Glutamatergic neuron (in vitro differentiated cells): ENCODE measurements around the gene AGBL4. TPM values are rescaled to one million over a fixed set of nuclear protein-coding genes. Genes with fewer than 3 reads are reported as not detected.

Experiments
- DNase-seq: peaks from one replicate; pipeline ENCODE4 v3.0.0; 2022
- H3K27ac Mint-ChIP-seq: one replicate; pipeline ENCODE4 v1.8.0; 2020; ENCODE audit warnings: mild to moderate bottlenecking, mixed read lengths, inconsistent platforms; ENCODE audit not compliant: unreplicated experiment
- H3K27me3 Mint-ChIP-seq: one replicate; pipeline ENCODE4 v1.8.0; 2020; ENCODE audit warnings: mild to moderate bottlenecking, moderate library complexity, mixed read lengths, inconsistent platforms; ENCODE audit not compliant: unreplicated experiment
- H3K36me3 Mint-ChIP-seq: one replicate; pipeline ENCODE4 v1.8.0; 2020; ENCODE audit warnings: mild to moderate bottlenecking, mixed read lengths, inconsistent platforms; ENCODE audit not compliant: unreplicated experiment
- H3K4me1 Mint-ChIP-seq: one replicate; pipeline ENCODE4 v1.8.0; 2020; ENCODE audit warnings: mild to moderate bottlenecking, low read depth, mixed read lengths, inconsistent platforms; ENCODE audit not compliant: unreplicated experiment
- H3K4me3 Mint-ChIP-seq: one replicate; pipeline ENCODE4 v1.8.0; 2020; ENCODE audit warnings: mild to moderate bottlenecking, mixed read lengths, inconsistent platforms; ENCODE audit not compliant: unreplicated experiment
- H3K9me3 Mint-ChIP-seq: one replicate; pipeline ENCODE4 v1.8.0; 2020; ENCODE audit warnings: mild to moderate bottlenecking, moderate library complexity, mixed read lengths, inconsistent platforms; ENCODE audit not compliant: unreplicated experiment
- CTCF ChIP-seq: fragments of 200-600 bp; sonication (generic); IDR thresholded peaks from one replicate; pipeline ENCODE4 v1.5.0; 2021; ENCODE audit not compliant: partially characterized antibody, unreplicated experiment
- total RNA-seq: library from RNA; stranded (reverse); fragmentation: NEBNext Ultra II Directional; extraction: Animal tissue kit (Norgen Biotek cat#: 25700); gene quantifications from one replicate; pipeline ENCODE4 v1.2.1, GENCODE V29; 2021; ENCODE audit not compliant: unreplicated experiment

The AGBL4 gene
- total RNA-seq, 1 donor from 2014 or later = 3.5 TPM

DNA sequence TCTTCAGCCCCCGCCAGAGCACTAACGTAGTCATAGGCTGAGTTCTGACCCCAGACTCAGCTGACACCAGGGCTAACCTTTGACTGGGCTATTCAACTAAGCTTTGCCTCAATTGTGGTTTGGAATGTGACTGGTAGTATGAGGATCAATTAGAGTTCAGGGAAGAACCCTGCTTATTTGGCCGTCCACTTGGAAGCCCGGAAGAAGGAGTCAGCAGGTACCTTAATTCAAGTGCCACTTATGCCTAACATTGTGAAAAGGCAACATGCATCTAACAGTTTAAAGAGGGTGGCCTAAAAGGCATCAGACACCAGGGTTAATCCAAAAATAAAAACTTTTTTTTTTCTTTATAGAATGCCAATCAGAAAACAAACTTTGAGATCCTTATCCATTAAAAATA is 1339.4 kb downstream of the AGBL4 start:
- Mint-ChIP-seq H3K27me3 (peaks cover 2% of the 10 kb centered on the region), H3K4me1 (peaks cover 6% of the 10 kb centered on the region), H3K27ac (peak overlapping the region; percentile 93), H3K4me3 (no peak overlapping the region), H3K36me3 (no peaks in the 10 kb centered on the region), H3K9me3 (peaks cover 2% of the 10 kb centered on the region)
- TF ChIP-seq CTCF = no peak
- DNase-seq = no peak

DNA sequence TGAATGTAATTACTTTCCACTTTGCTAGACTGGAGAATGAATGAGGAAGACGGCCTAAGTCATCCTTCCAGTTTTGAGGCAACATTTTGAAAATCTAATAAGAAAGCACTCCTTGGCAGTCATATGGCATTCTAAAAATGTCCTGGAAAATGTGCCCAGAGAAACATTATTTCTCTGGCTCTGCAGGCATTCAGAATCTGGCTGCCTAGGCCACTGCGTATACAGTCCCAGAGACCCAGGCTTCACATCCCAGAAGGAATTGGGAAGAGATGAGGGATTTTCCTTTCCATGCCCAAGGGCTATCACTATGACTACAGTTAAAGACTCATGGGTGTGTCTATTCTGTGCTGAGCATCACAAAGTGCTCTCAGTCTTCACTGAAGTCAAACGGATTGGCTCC is 1339.9 kb downstream of the AGBL4 start:
- TF ChIP-seq CTCF = no peak
- H3K9me3 Mint-ChIP-seq = peaks cover 2% of the 10 kb centered on the region
- H3K27ac Mint-ChIP-seq = peak overlapping the region; percentile 93
- peaks cover 6% of the 10 kb centered on the region for H3K4me1 Mint-ChIP-seq
- peaks cover 2% of the 10 kb centered on the region for H3K27me3 Mint-ChIP-seq
- no peaks in the 10 kb centered on the region for H3K36me3 Mint-ChIP-seq
- no peak for DNase-seq
- H3K4me3 Mint-ChIP-seq = peak overlapping the region; percentile 55

GRCh38 chr1:48681476-48682305 is 1342.1 kb downstream of the AGBL4 start:
- no peak for TF ChIP-seq CTCF
- H3K36me3 Mint-ChIP-seq = no peaks in the 10 kb centered on the region

DNA sequence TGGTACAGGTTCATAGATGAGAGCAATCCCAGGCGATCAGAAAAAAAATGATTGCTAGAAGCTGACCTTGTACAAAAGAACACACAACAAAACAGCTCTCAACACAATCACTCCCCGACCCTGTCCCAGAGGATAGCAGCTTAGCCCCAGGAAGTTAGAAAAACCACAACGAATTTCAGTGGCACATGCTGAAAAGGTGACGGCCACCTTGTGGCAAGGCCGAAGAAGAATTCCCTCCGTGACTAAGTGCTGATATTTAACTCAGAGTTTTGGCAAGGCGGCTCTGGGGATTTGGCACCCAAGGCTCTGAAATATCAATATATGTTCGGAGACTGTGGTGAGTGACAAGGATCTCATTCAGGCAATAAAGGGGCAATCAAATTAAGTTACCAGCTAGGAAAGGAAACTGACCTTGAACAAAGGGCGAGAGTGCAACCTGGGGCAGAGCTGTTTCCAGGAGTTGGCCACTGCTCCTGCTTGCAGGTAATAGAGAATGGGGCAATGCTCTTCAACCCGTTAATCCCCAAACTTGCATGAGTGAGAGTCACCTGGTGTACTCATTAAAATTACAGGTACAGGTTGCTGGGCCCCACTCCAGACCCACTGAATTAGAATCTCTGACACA is 1343.2 kb downstream of the AGBL4 start:
- no peak for TF ChIP-seq CTCF
- no peak overlapping the region for H3K27ac Mint-ChIP-seq

More at GRCh38 chr1:48681476-48682305, 1342.1 kb downstream of the AGBL4 start:
- peaks cover 2% of the 10 kb centered on the region for H3K9me3 Mint-ChIP-seq
- no peak for DNase-seq
- no peak overlapping the region for H3K27ac Mint-ChIP-seq
- no peaks in the 10 kb centered on the region for H3K27me3 Mint-ChIP-seq
- H3K4me3 Mint-ChIP-seq = no peak overlapping the region
- H3K4me1 Mint-ChIP-seq = peaks cover 22% of the 10 kb centered on the region

GRCh38 chr1:48679859-48680258 is 1343.9 kb downstream of the AGBL4 start:
- no peak overlapping the region for H3K4me3 Mint-ChIP-seq
- H3K36me3 Mint-ChIP-seq = no peaks in the 10 kb centered on the region
- no peaks in the 10 kb centered on the region for H3K27me3 Mint-ChIP-seq
- DNase-seq = no peak
- no peaks in the 10 kb centered on the region for H3K9me3 Mint-ChIP-seq
- no peak for TF ChIP-seq CTCF
- H3K4me1 Mint-ChIP-seq = peaks cover 28% of the 10 kb centered on the region
- no peak overlapping the region for H3K27ac Mint-ChIP-seq

More for the DNA sequence above, 1343.2 kb downstream of the AGBL4 start:
- Mint-ChIP-seq H3K27me3 (no peaks in the 10 kb centered on the region), H3K9me3 (no peaks in the 10 kb centered on the region), H3K36me3 (no peaks in the 10 kb centered on the region), H3K4me1 (peaks cover 25% of the 10 kb centered on the region), H3K4me3 (no peak overlapping the region)
- DNase-seq = no peak
